B cell (primary cell): Measurements from ENCODE around the gene RERE.

Experiments
- CTCF ChIP-seq: fragments of 200-600 bp; IDR thresholded peaks from one replicate; pipeline ENCODE4 v1.8.0; 2022; ENCODE audit warnings: antibody characterized with exemption, mild to moderate bottlenecking
- EZH2 ChIP-seq: IDR thresholded peaks from 2 replicates; pipeline ENCODE4 v1.6.1; 2012; ENCODE audit warnings: borderline replicate concordance, low read depth, mild to moderate bottlenecking, moderate library complexity, low read length; ENCODE audit not compliant: insufficient read depth, poor library complexity, severe bottlenecking

DNA sequence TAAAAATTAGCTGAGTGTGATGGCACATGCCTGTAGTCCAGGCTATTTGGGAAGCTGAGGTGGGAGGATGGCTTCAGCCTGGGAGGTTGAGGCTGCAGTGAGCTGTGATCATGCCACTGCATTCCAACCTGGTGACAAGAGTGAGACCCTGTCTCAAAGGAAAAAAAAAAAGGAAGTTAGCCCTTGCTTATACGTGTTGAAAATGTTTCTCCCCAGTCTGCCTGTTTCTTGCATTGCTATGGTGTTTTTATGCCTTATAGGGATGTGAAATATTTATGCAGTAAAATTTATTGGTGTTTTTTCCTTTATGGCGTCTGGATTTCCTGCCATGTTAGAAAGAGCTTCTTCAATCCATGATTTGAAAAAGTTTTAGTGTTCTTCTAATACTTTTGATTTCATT, 3.6 kb upstream of the RERE start:
- TF ChIP-seq CTCF (no peak), EZH2 (no peak)
